Right ventricle myocardium inferior (tissue), 1 donor: Measurements from ENCODE around the gene CDCP1. TPM values are rescaled to one million over a fixed set of nuclear protein-coding genes. Genes with fewer than 3 reads are reported as not detected.

Experiments used
- ATAC-seq: fragments of 200-7000 bp; cut with Tn5 transposase; one replicate; pipeline ENCODE4 v1.9.1; 2020; ENCODE audit warnings: mild to moderate bottlenecking, moderate library complexity
- DNase-seq: peaks from one replicate; pipeline ENCODE4 v3.0.0; 2021; ENCODE audit errors: missing footprints
- intact Hi-C: fragments of 100-400 bp; cut with DNase I; formaldehyde crosslinking; loops from one replicate; pipeline ENCODE4 v1.11.0; 2022
- total RNA-seq: library from RNA; stranded (reverse); fragmentation: NEBNext Ultra II Directional; extraction: Animal tissue kit (Norgen Biotek cat#: 25700); gene quantifications from one replicate; pipeline ENCODE4 v1.2.1, GENCODE V29; 2021
- donor health status: DM: no; HTN: yes; CAD: no; lungs with severe emphysema.

The CDCP1 gene
- total RNA-seq, 1 donor from 2014 or later: 0.32 TPM

DNA sequence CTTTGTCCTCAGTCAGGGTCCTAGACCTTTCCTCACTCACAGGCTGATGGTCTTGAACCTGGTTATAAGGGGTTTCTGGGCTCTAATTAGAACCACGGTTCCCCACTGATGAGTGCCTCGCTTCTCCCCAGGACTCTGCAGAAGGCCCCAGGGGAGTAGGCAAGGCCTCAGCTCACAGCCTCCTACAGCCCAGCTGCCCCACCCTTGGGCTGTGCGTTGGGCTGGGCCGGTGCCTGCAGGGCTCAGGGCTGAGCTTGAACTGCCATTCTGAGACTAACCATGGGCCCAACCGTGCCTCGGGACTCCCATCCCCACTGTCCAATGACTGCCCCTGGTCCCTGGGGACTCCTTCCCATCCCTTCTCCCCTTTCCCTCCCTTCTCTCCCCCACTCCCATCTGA, 94.5 kb downstream of the CDCP1 start:
- DNase-seq (no peak), ATAC-seq (no peak)

DNA sequence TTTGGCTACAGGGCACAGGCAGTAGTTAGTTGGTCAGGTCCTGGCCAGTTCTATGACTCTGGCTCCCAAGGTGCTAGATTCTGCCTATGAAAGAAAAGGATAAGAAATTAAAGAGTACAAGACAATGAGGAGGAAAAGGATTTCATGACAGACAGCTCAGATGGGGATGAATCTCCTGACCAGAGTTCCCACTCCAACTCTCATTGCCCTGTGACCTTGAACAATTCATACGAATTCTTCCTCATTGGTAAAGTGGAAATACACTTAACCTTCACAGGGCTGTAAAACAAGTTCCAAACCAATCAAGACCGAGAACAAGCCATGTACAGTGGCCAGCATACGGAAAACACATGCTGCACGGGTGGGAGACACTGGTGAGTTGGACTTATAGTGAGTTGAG, 96.4 kb downstream of the CDCP1 start:
- no peak for ATAC-seq
- intact Hi-C loops: no loop called here
- DNase-seq: no peak

More for the DNA sequence above, 94.5 kb downstream of the CDCP1 start:
- intact Hi-C loops: no loop called here

- ATAC-seq: no peak
- no peak for DNase-seq
- intact Hi-C loops: no loop called here
Observed at GRCh38 chr3:45048244-45048643, 97.9 kb downstream of the CDCP1 start.

DNA sequence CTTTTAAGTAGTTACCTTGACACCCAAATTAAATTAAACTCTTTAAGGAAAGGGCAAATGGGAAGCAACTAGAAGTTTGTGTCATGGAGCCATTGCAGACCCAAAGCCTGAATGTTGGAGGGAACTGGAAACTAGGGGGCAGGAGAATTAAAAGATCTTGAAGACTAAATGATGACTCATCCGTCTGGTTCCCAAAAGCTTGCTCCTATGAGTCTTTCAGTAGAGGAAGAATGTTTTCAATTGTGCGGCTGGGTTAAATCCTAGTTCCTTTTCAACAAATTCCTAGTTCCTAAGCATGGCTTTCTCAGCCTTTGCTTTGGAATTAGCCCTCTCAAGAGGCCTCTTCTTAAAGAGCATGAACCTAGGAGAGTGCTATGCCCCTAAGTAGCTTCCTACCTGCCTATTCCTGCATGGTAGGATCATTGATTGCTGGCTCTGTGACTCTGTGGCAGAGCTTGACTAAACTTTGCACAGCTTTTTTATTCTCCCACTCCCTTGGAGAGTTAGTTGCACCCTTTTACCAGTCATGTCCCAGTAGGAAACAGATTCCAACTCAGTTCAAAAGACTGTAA, 102.4 kb downstream of the CDCP1 start:
- ATAC-seq (no peak), DNase-seq (no peak)
- intact Hi-C loops: no loop called here

DNA sequence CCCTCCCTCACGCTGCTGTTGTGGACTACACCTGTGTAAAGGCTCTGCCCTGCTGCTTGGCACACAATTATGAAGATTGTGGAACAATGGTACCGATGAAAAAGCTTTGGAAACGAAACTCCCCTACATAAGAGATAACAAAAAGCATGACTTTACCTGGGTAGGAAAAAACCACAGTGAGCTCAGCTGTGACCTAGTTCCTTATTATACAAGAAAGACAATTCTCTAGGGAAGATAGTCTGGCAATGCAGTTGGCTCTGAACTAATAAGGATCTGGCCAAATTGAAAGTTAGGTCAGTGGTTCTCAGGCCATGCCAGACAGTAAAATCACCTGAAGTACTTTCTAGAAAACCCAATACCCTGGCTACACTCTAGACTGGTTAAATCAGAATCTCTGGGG, 104.0 kb downstream of the CDCP1 start:
- intact Hi-C loops: no loop called here
- DNase-seq (no peak), ATAC-seq (no peak)

- no peak for DNase-seq
- no peak for ATAC-seq
- intact Hi-C loops: no loop called here
Observed at GRCh38 chr3:45041666-45042065, 104.5 kb downstream of the CDCP1 start.

GRCh38 chr3:45037720-45038455, 108.3 kb downstream of the CDCP1 start:
- DNase-seq (peak; percentile 90), ATAC-seq (peak; percentile 74)
- intact Hi-C loops: loop anchor here (1.0 to 10.0 kb wide), 4 partner anchors 26 to 617 kb away; partner anchors contain the start of gene TMEM42

GRCh38 chr3:45035441-45036301, 110.5 kb downstream of the CDCP1 start:
- intact Hi-C loops: loop anchor here (5.0 to 10.0 kb wide), 3 partner anchors 171 to 619 kb away; partner anchors contain the start of gene TMEM42
- ATAC-seq (peak; percentile 49), DNase-seq (peak; percentile 71)

DNA sequence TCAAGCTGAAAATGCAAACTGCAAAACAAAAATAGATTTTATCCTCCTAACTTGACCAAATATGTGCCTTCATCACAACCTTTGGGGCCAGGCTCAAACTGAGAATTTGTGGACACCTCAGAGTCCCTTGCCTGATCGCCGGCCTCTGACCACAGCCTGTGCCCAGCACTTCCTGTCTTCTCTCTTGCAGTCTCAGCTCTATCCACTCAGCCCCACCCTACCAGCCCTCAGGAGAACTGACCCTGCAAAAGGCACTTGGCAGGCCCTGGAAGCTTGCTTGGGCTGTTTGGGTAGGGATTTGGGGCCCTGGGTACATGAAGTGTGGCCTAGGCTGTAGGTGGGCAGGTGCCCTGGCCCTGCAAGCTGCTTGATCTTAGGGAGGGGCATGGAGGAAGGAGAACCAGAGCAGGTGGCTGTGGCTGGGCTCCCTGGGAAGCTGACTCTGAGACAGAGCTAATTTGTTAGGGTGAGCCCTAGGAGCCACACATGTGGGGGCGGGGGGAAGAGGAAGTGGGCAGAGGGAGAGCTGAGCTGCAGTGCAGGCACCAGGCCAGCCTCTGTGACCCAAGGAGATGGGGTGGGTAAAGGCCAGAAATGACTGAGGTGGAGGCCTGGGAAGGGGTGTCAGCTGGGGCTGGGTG, 111.4 kb downstream of the CDCP1 start:
- ATAC-seq (peak; percentile 65), DNase-seq (peak; percentile 88)
- intact Hi-C loops: loop anchor here (5.0 to 10.0 kb wide), 3 partner anchors 170 to 620 kb away; partner anchors contain the start of gene TMEM42

DNA sequence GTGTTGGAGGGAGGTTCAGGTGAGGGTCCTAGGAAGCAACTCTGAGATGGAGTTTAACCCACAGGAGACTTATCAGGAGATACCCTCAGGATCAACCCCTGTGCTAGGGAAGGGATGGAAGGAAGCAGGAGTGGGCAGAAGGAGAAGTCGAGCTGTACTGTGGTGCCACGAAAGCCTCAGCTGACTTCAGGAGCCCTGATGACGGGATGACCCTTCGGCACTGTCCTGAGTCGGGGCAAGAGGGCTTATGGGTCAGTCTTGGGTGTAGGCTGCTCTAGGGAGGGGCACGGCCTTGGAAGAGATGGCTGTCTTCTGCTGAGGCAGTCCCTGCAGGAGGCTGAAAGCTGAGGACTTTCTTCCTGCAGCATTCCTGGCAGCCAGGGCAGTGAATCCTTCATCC, 112.4 kb downstream of the CDCP1 start:
- intact Hi-C loops: loop anchor here (10.0 kb wide), 2 partner anchors 169 to 621 kb away; partner anchors contain the start of gene TMEM42
- no peak for DNase-seq
- no peak for ATAC-seq

Other genes starting within 250 kb of the CDCP1 start
- 35.8 TPM for gene ZDHHC3, start 170.2 kb downstream of the CDCP1 start, total RNA-seq
- 23.1 TPM for gene EXOSC7, start 170.1 kb downstream of the CDCP1 start, total RNA-seq
- gene CLEC3B, start 120.1 kb downstream of the CDCP1 start, total RNA-seq: 70.8 TPM
- 0.60 TPM for gene TMEM158, start 79.9 kb upstream of the CDCP1 start, total RNA-seq
- gene LARS2, start 242.2 kb upstream of the CDCP1 start, total RNA-seq: 17.8 TPM